CD4-positive, alpha-beta T cell treated with Interleukin-6 for 4 hours (primary cell): ENCODE data around the gene SLC39A11.

Source experiments
- DNase-seq: peaks from one replicate; pipeline ENCODE4 v3.0.0-alpha.2; 2020; ENCODE audit warnings: mixed read lengths

Gene SLC39A11

GRCh38 chr17:73039282-73039681, 53.2 kb downstream of the SLC39A11 start:
- DNase-seq: no peak

GRCh38 chr17:73031472-73031871, 61.0 kb downstream of the SLC39A11 start:
- no peak for DNase-seq

GRCh38 chr17:73030995-73031394, 61.5 kb downstream of the SLC39A11 start:
- DNase-seq: no peak

GRCh38 chr17:73030501-73030921, 62.0 kb downstream of the SLC39A11 start:
- no peak for DNase-seq

GRCh38 chr17:73029991-73030390, 62.5 kb downstream of the SLC39A11 start:
- no peak for DNase-seq

GRCh38 chr17:73029021-73029420, 63.5 kb downstream of the SLC39A11 start:
- no peak for DNase-seq

GRCh38 chr17:73028299-73028755, 64.2 kb downstream of the SLC39A11 start:
- no peak for DNase-seq

- no peak for DNase-seq
Measured at GRCh38 chr17:73027130-73027741, 65.3 kb downstream of the SLC39A11 start.

- DNase-seq: no peak
Measured at GRCh38 chr17:73025041-73025560, 67.4 kb downstream of the SLC39A11 start.

- DNase-seq: no peak
Measured at GRCh38 chr17:73023759-73024158, 68.7 kb downstream of the SLC39A11 start.

GRCh38 chr17:73022694-73023093, 69.8 kb downstream of the SLC39A11 start:
- no peak for DNase-seq

- no peak for DNase-seq
Measured at GRCh38 chr17:73021771-73022170, 70.7 kb downstream of the SLC39A11 start.

- no peak for DNase-seq
Measured at GRCh38 chr17:73020110-73020509, 72.4 kb downstream of the SLC39A11 start.

GRCh38 chr17:73018599-73018998, 73.9 kb downstream of the SLC39A11 start:
- DNase-seq: no peak

GRCh38 chr17:73017658-73018057, 74.8 kb downstream of the SLC39A11 start:
- no peak for DNase-seq

- no peak for DNase-seq
Measured at GRCh38 chr17:73015722-73016276, 76.7 kb downstream of the SLC39A11 start.

- no peak for DNase-seq
Measured at GRCh38 chr17:73013816-73014663, 78.4 kb downstream of the SLC39A11 start.

- DNase-seq: no peak
Measured at GRCh38 chr17:73013301-73013700, 79.2 kb downstream of the SLC39A11 start.

GRCh38 chr17:73011016-73011486, 81.4 kb downstream of the SLC39A11 start:
- DNase-seq: peak; percentile 4

- no peak for DNase-seq
Measured at GRCh38 chr17:73010414-73010813, 82.1 kb downstream of the SLC39A11 start.

GRCh38 chr17:73007407-73007806, 85.1 kb downstream of the SLC39A11 start:
- DNase-seq: no peak

- DNase-seq: no peak
Measured at GRCh38 chr17:73005360-73005759, 87.1 kb downstream of the SLC39A11 start.

GRCh38 chr17:73003487-73003886, 89.0 kb downstream of the SLC39A11 start:
- no peak for DNase-seq

GRCh38 chr17:73000832-73001231, 91.7 kb downstream of the SLC39A11 start:
- DNase-seq: no peak
